Measurements from ENCODE around the gene IL12RB2.

- TF ChIP-seq, protein P1, sequence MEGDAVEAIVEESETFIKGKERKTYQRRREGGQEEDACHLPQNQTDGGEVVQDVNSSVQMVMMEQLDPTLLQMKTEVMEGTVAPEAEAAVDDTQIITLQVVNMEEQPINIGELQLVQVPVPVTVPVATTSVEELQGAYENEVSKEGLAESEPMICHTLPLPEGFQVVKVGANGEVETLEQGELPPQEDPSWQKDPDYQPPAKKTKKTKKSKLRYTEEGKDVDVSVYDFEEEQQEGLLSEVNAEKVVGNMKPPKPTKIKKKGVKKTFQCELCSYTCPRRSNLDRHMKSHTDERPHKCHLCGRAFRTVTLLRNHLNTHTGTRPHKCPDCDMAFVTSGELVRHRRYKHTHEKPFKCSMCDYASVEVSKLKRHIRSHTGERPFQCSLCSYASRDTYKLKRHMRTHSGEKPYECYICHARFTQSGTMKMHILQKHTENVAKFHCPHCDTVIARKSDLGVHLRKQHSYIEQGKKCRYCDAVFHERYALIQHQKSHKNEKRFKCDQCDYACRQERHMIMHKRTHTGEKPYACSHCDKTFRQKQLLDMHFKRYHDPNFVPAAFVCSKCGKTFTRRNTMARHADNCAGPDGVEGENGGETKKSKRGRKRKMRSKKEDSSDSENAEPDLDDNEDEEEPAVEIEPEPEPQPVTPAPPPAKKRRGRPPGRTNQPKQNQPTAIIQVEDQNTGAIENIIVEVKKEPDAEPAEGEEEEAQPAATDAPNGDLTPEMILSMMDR (IDR thresholded peaks at IDR 0.05): no peak
- no peak for TF ChIP-seq POLR2A (IDR thresholded peaks at IDR 0.05)
These were observed 96.5 kb downstream of the IL12RB2 start for GRCh38 chr1:67404212-67404620.

Data from uterus (tissue), 2 donors.